GM18511 (cell line): Measurements from ENCODE around the gene ZNF407.

ENCODE experiments used
- ATAC-seq: cut with Tn5 transposase; IDR thresholded peaks from one replicate; pipeline ENCODE4 v1.9.1; 2021; ENCODE audit warnings: mild to moderate bottlenecking, moderate library complexity; ENCODE audit not compliant: unreplicated experiment

Gene ZNF407

GRCh38 chr18:74995419-74995736 is 397.7 kb downstream of the ZNF407 start:
- ATAC-seq, result no peak

- no peak for ATAC-seq
Observed at GRCh38 chr18:74996055-74996454, 398.4 kb downstream of the ZNF407 start.

GRCh38 chr18:74996996-74997395 is 399.3 kb downstream of the ZNF407 start:
- ATAC-seq, result no peak

GRCh38 chr18:75000920-75001319 is 403.2 kb downstream of the ZNF407 start:
- ATAC-seq, result no peak

GRCh38 chr18:75003039-75003438 is 405.4 kb downstream of the ZNF407 start:
- no peak for ATAC-seq

GRCh38 chr18:75003764-75004690 is 406.4 kb downstream of the ZNF407 start:
- no peak for ATAC-seq

GRCh38 chr18:75005626-75006025 is 408.0 kb downstream of the ZNF407 start:
- no peak for ATAC-seq

GRCh38 chr18:75008186-75008585 is 410.5 kb downstream of the ZNF407 start:
- ATAC-seq, result no peak

GRCh38 chr18:75009296-75009695 is 411.6 kb downstream of the ZNF407 start:
- no peak for ATAC-seq

- no peak for ATAC-seq
Observed at GRCh38 chr18:75009878-75010277, 412.2 kb downstream of the ZNF407 start.

GRCh38 chr18:75010278-75010677 is 412.6 kb downstream of the ZNF407 start:
- ATAC-seq, result no peak

GRCh38 chr18:75010689-75011088 is 413.0 kb downstream of the ZNF407 start:
- ATAC-seq, result no peak

- peak; percentile 95 for ATAC-seq
Observed at GRCh38 chr18:75016025-75016717, 418.5 kb downstream of the ZNF407 start.

GRCh38 chr18:75023473-75023872 is 425.8 kb downstream of the ZNF407 start:
- no peak for ATAC-seq

GRCh38 chr18:75024871-75025270 is 427.2 kb downstream of the ZNF407 start:
- ATAC-seq, result no peak

- ATAC-seq, result no peak
Observed at GRCh38 chr18:75025573-75025972, 427.9 kb downstream of the ZNF407 start.

- no peak for ATAC-seq
Observed at GRCh38 chr18:75029481-75029880, 431.8 kb downstream of the ZNF407 start.

GRCh38 chr18:75031717-75032317 is 434.1 kb downstream of the ZNF407 start:
- no peak for ATAC-seq

GRCh38 chr18:75033516-75033915 is 435.8 kb downstream of the ZNF407 start:
- ATAC-seq, result no peak

- ATAC-seq, result no peak
Observed at GRCh38 chr18:75034937-75035336, 437.3 kb downstream of the ZNF407 start.

GRCh38 chr18:75035928-75036327 is 438.3 kb downstream of the ZNF407 start:
- ATAC-seq, result peak; percentile 64
